Activated naive CD4-positive, alpha-beta T cell treated with anti-CD3 and anti-CD28 coated beads, Interleukin-2, amount 50 U/mL, for 24 hours (primary cell): ENCODE data around the gene WNT6.

Experiments
- H3K27ac Mint-ChIP-seq: one replicate; pipeline ENCODE4 v1.8.0; 2021; ENCODE audit warnings: mild to moderate bottlenecking, mixed read lengths
- H3K27me3 Mint-ChIP-seq: one replicate; pipeline ENCODE4 v1.8.0; 2021; ENCODE audit warnings: mixed read lengths
- H3K36me3 Mint-ChIP-seq: one replicate; pipeline ENCODE4 v1.8.0; 2021; ENCODE audit warnings: mixed read lengths
- H3K4me1 Mint-ChIP-seq: one replicate; pipeline ENCODE4 v1.8.0; 2021; ENCODE audit warnings: mixed read lengths
- H3K4me3 Mint-ChIP-seq: one replicate; pipeline ENCODE4 v1.8.0; 2021; ENCODE audit warnings: mild to moderate bottlenecking, mixed read lengths
- H3K9me3 Mint-ChIP-seq: one replicate; pipeline ENCODE4 v1.8.0; 2021; ENCODE audit warnings: mixed read lengths

WNT6 gene

DNA sequence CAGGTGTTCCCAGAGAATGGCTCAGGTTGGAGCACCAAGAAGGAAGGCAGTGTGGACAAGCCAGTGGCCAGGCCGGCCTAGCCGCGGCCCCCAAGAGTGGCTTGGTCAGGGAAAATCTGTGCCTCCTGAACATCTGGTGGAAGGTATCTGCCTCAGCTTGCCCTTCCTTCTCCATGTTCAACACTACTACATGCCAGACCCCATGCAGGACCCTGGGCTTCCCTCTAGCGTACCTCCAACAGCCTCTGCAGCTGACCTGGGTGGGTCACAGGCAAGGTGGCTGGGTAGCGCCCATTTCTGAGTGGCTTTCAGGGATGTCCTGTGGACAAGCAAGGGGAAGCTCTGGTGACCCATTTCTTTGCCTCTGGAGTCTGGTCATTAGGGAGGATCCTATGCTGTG is 28.7 kb downstream of the WNT6 start:
- H3K27ac Mint-ChIP-seq: no peak overlapping the region
- no peaks in the 10 kb centered on the region for H3K36me3 Mint-ChIP-seq
- no peaks in the 10 kb centered on the region for H3K9me3 Mint-ChIP-seq
- no peaks in the 10 kb centered on the region for H3K27me3 Mint-ChIP-seq
- no peak overlapping the region for H3K4me3 Mint-ChIP-seq
- peaks cover 39% of the 10 kb centered on the region for H3K4me1 Mint-ChIP-seq

DNA sequence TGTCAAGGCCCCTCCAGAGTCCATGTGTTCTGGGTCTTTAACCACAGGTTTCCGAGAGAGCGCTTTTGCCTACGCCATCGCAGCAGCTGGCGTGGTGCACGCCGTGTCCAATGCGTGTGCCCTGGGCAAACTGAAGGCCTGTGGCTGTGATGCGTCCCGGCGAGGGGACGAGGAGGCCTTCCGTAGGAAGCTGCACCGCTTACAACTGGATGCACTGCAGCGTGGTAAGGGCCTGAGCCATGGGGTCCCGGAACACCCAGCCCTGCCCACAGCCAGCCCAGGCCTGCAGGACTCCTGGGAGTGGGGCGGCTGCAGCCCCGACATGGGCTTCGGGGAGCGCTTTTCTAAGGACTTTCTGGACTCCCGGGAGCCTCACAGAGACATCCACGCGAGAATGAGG is 30.3 kb downstream of the WNT6 start:
- peaks cover 47% of the 10 kb centered on the region for H3K4me1 Mint-ChIP-seq
- H3K27ac Mint-ChIP-seq: no peak overlapping the region
- no peaks in the 10 kb centered on the region for H3K36me3 Mint-ChIP-seq
- H3K9me3 Mint-ChIP-seq: no peaks in the 10 kb centered on the region
- H3K4me3 Mint-ChIP-seq: no peak overlapping the region
- no peaks in the 10 kb centered on the region for H3K27me3 Mint-ChIP-seq

DNA sequence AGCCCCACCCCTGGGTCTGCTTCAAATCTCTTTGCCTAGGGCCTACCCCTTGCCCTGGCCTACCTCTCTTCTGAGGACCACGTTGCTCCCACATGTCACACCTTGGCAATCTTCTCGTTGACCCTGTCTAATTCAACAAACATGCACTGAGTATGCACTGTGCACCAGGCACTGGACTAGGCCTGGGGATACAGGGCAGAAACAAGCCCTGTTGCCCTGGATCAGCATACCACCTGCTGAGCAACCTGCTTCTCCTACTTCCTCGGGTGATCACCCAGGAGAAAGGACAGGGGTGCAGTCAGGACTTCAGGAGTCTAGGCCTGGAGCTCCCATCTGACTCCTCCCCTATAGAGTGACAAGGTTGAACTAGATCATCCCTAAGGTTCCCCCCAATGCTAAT is 30.8 kb downstream of the WNT6 start:
- no peaks in the 10 kb centered on the region for H3K9me3 Mint-ChIP-seq
- H3K4me3 Mint-ChIP-seq: no peak overlapping the region
- H3K27me3 Mint-ChIP-seq: no peaks in the 10 kb centered on the region
- peaks cover 47% of the 10 kb centered on the region for H3K4me1 Mint-ChIP-seq
- H3K36me3 Mint-ChIP-seq: no peaks in the 10 kb centered on the region
- H3K27ac Mint-ChIP-seq: no peak overlapping the region

DNA sequence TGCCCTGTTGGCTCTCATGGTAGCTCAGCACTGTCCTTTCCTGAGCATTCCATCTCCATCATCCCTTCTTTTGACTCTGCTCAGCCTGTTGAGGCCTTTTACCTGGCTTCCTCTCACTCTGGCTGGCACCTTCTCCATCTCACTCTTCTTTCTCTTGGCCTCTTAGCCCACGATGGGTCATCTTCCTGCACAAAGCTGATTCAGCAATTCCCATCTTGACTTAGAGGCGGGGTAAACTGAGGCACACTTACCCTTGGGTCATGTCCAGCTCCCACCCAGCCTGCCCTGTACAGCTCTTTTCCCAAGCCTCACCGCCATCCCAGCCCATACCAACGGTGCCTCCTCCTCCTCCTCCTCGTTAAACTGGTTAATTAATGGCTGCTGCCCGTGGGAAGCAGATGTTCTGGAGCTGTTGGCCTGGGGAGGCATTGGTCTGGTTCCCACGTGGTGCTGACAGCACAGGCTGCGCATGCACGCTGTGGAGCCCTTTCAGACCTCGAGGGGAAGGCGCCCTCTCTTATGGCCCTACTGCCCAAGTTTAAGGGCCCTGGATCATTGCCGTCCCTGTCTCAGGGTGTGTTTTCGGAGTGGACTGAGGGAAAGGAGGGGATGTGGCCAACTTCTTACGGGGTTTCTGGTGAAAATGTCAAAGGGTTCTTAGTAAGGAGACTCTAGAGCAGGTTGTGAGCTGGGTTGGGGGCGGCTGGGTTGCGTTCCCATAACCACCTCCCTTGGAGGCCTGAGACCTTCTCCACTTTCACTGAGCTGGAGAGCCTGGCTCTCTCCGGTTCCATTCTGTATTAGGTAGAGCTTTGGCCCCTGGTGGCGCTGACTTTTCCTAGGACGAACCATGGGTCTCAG is 31.9 kb downstream of the WNT6 start:
- peak overlapping the region; percentile 92 for H3K27ac Mint-ChIP-seq
- H3K36me3 Mint-ChIP-seq: no peaks in the 10 kb centered on the region
- H3K4me3 Mint-ChIP-seq: peak overlapping the region; percentile 36
- no peaks in the 10 kb centered on the region for H3K27me3 Mint-ChIP-seq
- no peaks in the 10 kb centered on the region for H3K9me3 Mint-ChIP-seq
- peaks cover 50% of the 10 kb centered on the region for H3K4me1 Mint-ChIP-seq

DNA sequence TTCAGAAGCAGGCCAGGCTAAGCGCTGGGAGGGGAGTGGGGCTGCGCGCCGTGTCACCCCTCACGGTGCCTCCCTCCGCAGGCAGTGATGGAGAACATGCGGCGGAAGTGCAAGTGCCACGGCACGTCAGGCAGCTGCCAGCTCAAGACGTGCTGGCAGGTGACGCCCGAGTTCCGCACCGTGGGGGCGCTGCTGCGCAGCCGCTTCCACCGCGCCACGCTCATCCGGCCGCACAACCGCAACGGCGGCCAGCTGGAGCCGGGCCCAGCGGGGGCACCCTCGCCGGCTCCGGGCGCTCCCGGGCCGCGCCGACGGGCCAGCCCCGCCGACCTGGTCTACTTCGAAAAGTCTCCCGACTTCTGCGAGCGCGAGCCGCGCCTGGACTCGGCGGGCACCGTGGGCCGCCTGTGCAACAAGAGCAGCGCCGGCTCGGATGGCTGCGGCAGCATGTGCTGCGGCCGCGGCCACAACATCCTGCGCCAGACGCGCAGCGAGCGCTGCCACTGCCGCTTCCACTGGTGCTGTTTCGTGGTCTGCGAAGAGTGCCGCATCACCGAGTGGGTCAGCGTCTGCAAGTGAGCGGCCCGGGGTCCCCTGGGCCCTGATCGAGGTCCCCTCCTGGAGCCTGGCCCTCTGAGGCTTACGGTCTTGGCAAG is 33.2 kb downstream of the WNT6 start:
- Mint-ChIP-seq H3K4me1 (peaks cover 53% of the 10 kb centered on the region), H3K27me3 (no peaks in the 10 kb centered on the region), H3K4me3 (peak overlapping the region; percentile 77), H3K9me3 (no peaks in the 10 kb centered on the region), H3K27ac (peak overlapping the region; percentile 77), H3K36me3 (no peaks in the 10 kb centered on the region)

DNA sequence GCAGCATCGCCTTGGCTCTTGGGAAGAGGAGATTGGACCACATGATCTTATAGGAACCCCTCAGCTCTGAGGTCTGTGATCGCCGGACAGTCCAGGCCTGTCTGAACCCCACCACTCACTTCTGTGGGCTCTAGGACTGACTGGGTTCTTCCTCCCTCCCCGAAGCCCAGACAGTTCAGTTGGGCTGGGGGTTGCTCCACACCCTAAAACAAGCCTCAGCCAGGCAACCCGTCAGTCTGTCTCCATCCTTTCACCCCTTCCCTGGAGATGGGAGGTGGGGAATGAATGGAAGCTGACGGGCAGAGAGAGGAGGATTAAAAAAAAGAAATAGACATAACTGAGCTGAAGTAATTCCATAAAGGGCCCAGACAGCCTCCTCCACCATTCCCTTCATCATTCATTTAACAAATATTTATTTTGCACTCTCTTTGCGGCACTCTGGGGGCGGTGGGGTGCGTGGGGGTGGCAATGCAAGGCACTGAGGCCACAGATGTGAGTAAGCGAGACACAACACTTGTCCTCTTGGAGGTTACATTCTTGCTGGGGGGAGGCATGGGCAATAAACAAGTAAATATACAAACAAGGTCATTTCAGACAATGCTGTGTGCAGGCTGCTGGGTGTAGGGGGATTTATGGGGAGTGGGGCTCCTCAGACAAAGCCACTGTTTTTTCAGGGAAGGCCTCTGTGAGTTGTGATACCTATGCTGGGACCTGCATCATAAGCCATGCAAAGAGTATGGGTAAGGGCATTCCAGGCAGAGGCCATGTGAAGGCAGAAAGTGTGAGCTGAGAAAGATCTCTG is 33.9 kb downstream of the WNT6 start:
- Mint-ChIP-seq H3K27me3 (no peaks in the 10 kb centered on the region), H3K4me1 (peaks cover 60% of the 10 kb centered on the region), H3K36me3 (no peaks in the 10 kb centered on the region), H3K27ac (peak overlapping the region; percentile 76), H3K4me3 (peak overlapping the region; percentile 77), H3K9me3 (no peaks in the 10 kb centered on the region)

DNA sequence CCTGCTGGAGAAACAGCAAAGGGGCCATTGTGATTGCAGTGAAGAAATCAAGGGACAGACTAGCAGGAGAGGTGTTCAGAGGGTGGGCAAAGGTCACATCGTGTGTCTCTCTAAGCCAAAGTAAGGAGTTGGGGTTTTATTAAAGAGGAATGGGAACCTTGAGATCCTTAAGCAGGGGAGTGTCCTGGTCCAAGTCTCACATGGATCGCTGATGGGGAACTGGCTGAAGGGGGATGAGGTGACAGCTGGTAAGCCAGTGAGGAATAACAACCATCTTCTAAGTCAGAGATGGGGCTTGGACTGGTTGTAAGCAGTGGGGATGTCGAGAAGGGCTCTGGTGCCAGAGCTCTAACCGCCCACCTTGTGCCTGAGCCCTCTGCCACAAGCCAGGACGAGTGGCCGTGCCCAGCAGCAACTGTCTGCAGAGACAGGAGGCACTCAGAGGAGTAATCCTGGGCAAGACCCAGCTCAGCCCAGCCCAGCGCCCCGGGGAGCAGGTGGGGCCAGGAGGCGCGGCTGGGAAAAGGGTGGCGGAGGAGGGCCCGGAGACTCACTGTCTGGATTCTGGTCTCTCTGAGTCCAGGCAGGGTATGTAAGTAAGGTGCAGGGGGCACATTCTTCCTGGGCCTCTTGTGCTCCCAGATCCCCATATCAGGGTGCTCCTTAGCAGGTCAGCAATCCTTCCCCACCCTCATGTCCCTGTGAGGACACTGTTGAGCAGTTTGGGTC is 34.7 kb downstream of the WNT6 start:
- Mint-ChIP-seq H3K9me3 (no peaks in the 10 kb centered on the region), H3K27me3 (no peaks in the 10 kb centered on the region), H3K4me1 (peaks cover 62% of the 10 kb centered on the region), H3K27ac (peak overlapping the region; percentile 76), H3K4me3 (peak overlapping the region; percentile 77), H3K36me3 (no peaks in the 10 kb centered on the region)

DNA sequence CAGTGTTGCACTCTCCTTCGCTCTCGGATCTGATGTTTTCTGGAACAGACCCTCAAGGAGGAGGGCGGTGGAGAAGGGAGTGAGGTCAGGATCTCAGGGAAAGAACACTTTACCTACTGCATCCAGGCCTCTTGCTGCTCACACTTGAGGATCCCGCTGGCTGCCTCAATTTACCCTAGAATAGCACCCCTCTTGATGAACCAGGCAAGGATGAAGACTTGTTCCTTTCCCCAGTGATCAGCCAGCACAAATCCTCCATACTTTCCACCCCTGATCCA is 35.2 kb downstream of the WNT6 start:
- Mint-ChIP-seq H3K27ac (peak overlapping the region; percentile 2), H3K4me1 (peaks cover 62% of the 10 kb centered on the region), H3K36me3 (no peaks in the 10 kb centered on the region), H3K27me3 (peaks cover 2% of the 10 kb centered on the region), H3K9me3 (no peaks in the 10 kb centered on the region), H3K4me3 (peak overlapping the region; percentile 24)

DNA sequence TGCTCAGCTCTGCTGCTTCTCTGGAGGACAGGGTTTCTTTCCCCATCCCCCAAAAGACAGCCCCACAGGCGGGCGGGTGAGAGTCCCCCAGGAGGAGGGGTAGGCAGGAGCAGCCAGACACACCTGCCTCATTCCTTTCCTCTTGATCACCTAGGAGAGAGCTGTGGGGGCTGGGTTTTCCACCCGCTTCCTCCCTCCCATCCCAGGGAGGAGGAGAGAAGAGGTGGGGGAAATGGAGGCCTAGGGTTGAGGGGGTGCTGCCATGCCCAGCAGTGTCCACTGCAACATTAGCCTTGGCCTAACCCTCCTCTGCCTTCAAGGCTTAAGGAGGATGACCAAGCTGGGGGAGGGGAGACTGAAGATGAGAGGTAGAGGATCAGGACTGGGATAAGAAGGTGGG is 35.7 kb downstream of the WNT6 start:
- H3K27me3 Mint-ChIP-seq: peaks cover 2% of the 10 kb centered on the region
- H3K27ac Mint-ChIP-seq: peak overlapping the region; percentile 2
- no peaks in the 10 kb centered on the region for H3K36me3 Mint-ChIP-seq
- peak overlapping the region; percentile 68 for H3K4me3 Mint-ChIP-seq
- no peaks in the 10 kb centered on the region for H3K9me3 Mint-ChIP-seq
- H3K4me1 Mint-ChIP-seq: peaks cover 62% of the 10 kb centered on the region

DNA sequence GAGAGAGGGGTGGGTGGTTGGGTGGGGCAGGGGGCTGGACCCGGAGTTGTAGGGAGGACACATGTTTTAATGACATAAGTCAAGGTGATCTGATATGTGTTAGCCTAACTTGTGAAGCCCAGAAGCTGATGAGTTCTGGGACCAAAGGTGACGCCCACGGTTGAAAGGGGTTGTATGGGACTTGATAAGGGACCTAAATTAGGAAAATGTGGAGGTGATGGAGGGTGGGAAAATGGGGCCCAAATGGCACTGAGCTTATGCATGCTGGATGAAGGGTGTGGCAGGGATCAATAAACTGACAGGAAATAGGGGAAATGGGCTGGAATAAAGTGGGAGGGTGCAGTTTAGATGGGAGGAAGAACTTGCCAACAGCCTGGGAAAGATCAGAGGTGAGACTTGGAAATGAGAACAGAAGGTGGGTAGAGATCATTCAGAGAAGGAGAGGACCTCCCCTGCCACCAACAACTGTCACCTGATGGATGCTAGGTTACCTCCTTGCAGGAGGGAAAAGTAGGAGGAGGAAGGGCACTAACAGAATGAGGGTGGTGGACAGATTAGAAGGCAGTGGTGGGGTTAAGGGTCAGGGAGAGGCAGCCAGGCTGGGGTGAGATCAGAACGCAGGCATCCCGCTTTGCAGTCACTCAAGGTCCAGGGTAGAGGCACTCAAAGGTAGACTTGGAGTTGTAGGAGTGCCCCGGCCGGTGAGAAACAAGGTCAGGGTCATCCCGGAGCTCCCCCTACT is 36.3 kb downstream of the WNT6 start:
- peaks cover 5% of the 10 kb centered on the region for H3K27me3 Mint-ChIP-seq
- no peaks in the 10 kb centered on the region for H3K36me3 Mint-ChIP-seq
- no peaks in the 10 kb centered on the region for H3K9me3 Mint-ChIP-seq
- peak overlapping the region; percentile 68 for H3K4me3 Mint-ChIP-seq
- H3K4me1 Mint-ChIP-seq: peaks cover 62% of the 10 kb centered on the region
- H3K27ac Mint-ChIP-seq: peak overlapping the region; percentile 89

DNA sequence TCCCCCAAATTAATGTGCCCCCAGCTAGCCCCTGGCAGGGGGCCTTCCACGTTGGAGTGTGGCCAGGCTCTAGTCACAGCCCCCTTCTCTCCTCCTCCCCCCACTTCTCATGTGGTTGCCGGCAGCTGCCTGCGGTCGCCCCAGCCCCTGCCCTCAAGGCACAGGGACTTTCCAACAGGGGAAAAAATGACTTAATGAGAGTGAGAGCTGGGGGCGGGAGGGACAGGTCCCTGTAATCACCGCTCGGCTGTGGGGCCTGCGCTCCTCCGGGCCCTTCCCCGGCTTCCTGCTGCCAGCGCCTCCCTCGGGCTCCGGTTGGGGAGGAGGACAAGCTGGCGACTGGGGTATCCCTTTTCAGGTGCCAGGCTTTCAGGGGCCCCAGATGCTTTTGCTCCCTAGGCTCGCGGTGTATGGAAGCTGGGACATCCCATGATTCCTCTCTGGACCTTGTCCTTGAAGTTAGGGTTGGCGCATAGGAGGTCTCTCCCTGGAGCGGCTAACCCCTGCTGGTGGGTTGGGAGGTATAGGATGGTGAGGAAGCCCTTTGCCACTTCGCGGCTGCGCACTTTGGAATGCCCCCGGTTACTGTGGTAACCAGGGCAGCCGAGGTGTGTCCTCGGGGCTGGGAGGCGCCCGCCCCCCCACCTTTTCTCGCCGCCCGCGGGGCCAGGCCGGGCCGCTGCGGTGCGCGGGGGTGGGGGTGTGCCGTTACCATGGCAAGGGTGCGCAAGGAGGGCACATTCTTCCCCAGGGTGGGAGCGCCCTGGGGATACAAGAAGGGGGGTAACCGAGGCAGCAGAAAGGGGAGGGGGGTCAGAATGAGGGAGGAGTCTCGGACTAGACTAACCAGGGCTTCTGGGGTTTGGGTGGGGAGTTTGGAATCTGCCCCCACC is 37.1 kb downstream of the WNT6 start:
- Mint-ChIP-seq H3K27ac (peak overlapping the region; percentile 82), H3K4me3 (peak overlapping the region; percentile 68), H3K27me3 (peaks cover 8% of the 10 kb centered on the region), H3K4me1 (peaks cover 57% of the 10 kb centered on the region), H3K9me3 (no peaks in the 10 kb centered on the region), H3K36me3 (no peaks in the 10 kb centered on the region)

DNA sequence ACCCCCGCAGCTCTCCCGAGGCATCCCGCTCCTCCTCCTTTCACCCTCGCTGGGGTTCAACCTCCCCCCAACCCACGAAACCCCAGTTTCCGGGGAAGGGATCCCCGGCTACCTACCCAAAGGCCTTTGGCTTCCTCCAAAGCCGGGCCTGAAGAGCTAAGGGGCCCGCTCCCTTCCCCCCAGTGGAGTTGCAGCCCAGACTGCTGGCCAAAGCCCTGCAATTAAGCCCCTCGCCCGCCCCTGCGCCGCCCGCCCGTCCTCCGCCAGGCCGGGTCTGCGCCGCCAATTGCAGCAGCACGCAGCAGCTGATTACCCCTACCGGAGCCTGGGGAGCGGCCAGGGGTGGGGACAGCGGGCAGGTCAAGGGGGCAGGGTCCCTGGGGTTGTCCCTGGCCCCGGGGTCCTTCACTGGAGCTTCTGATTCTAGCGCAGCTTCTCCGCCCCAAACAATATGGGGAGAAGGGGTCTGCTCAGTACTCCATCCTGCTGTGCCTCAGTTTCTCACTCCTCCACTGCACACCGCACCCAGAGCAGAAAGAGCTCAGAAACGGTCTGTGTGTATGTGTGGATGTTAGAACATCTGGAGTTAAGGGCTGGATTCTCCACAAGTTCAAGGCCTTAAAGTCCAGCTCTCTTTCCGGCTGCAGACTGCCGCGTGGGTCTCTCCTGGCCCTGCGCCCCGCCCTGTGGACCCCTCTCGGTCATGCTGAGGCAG is 37.9 kb downstream of the WNT6 start:
- Mint-ChIP-seq H3K9me3 (no peaks in the 10 kb centered on the region), H3K36me3 (no peaks in the 10 kb centered on the region), H3K27me3 (peaks cover 14% of the 10 kb centered on the region), H3K4me3 (peak overlapping the region; percentile 86), H3K27ac (no peak overlapping the region), H3K4me1 (peaks cover 49% of the 10 kb centered on the region)

DNA sequence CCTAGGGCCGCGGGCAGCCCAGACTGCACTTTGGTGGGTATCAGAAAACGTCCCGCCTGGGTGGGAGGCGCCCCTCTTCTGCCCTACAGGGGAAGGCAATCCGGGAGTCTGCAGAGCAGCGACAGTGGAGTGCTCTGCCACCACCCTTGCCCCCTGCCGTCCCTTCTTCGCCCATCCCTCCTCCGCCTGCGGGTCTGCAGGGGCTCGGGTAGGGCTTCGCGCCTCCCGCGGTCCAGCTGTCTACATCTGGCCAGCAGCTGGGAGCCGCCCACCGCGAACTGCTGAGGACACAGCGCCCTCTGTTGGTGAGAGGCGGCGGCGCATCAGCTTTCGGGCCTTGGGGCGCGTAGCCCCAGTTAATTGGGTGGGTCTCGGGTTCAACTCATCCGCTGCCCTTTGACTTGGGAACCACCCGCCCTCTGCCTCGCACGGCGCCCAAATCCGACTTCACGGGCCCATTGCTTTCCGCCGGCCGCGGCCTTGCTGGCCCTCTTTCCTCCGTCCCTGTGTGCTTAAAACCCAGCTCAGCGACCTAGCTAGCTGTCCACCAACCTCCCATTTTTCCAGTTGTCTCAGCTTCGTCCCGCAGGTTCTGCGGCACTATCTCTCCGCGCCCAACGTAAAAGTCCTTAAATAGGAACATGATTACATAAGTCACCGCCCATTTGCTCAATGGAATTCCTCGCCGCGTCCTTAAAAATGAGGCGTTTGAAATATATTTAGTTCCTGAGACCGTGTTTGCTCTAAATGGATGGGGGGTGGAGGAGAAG is 38.7 kb downstream of the WNT6 start:
- Mint-ChIP-seq H3K4me1 (peaks cover 43% of the 10 kb centered on the region), H3K9me3 (no peaks in the 10 kb centered on the region), H3K27ac (peak overlapping the region; percentile 83), H3K4me3 (peak overlapping the region; percentile 86), H3K36me3 (no peaks in the 10 kb centered on the region), H3K27me3 (peaks cover 14% of the 10 kb centered on the region)
